BLaER1 (cell line): ENCODE data around the gene OGFR.
"Not testable (repeated sequence)": the region's sequence is repeated elsewhere in the genome, so short reads cannot be mapped to it uniquely, and the experiment has no call there.

ENCODE experiments used
- H3K27ac ChIP-seq: shearing (Covaris generic); formaldehyde crosslinking; 2 replicates; pipeline ENCODE4 v1.8.1; 2022
- H3K27me3 ChIP-seq: shearing (Covaris generic); formaldehyde crosslinking; 2 replicates; pipeline ENCODE4 v1.8.1; 2022
- H3K36me3 ChIP-seq: shearing (Covaris generic); formaldehyde crosslinking; 2 replicates; pipeline ENCODE4 v1.8.1; 2022
- H3K4me1 ChIP-seq: shearing (Covaris generic); formaldehyde crosslinking; 2 replicates; pipeline ENCODE4 v1.8.1; 2022
- H3K4me2 ChIP-seq: shearing (Covaris generic); formaldehyde crosslinking; 2 replicates; pipeline ENCODE4 v1.8.1; 2022
- H3K4me3 ChIP-seq: shearing (Covaris generic); formaldehyde crosslinking; 2 replicates; pipeline ENCODE4 v1.8.1; 2022
- H3K9ac ChIP-seq: shearing (Covaris generic); formaldehyde crosslinking; 2 replicates; pipeline ENCODE4 v1.8.1; 2022
- H3K9me3 ChIP-seq: shearing (Covaris generic); formaldehyde crosslinking; 2 replicates; pipeline ENCODE4 v1.8.1; 2022
- H4K20me1 ChIP-seq: shearing (Covaris generic); formaldehyde crosslinking; 2 replicates; pipeline ENCODE4 v1.8.1; 2022
- Cebpa-rat ChIP-seq: shearing (Covaris generic); IDR thresholded peaks from 2 replicates; pipeline ENCODE4 v1.8.1; 2022

Gene OGFR

GRCh38 chr20:62852841-62853240 is 48.2 kb downstream of the OGFR start:
- Histone ChIP-seq H3K36me3 (peaks cover 95% of the 10 kb centered on the region), H4K20me1 (peaks cover 91% of the 10 kb centered on the region), H3K27ac (no peak overlapping the region), H3K9ac (no peak overlapping the region), H3K4me2 (no peak overlapping the region), H3K4me3 (no peak overlapping the region), H3K9me3 (no peaks in the 10 kb centered on the region), H3K4me1 (peaks cover 48% of the 10 kb centered on the region), H3K27me3 (no peaks in the 10 kb centered on the region)
- TF ChIP-seq Cebpa-rat, result no peak

GRCh38 chr20:62853304-62853703 is 48.7 kb downstream of the OGFR start:
- not testable (repeated sequence) for H3K27me3 ChIP-seq, H3K27ac ChIP-seq, H3K9ac ChIP-seq, H3K4me2 ChIP-seq, H3K9me3 ChIP-seq, H3K4me3 ChIP-seq
- H4K20me1 ChIP-seq, result peaks cover 91% of the 10 kb centered on the region
- H3K4me1 ChIP-seq, result peaks cover 48% of the 10 kb centered on the region
- H3K36me3 ChIP-seq, result peaks cover 94% of the 10 kb centered on the region

- H3K9ac ChIP-seq, result no peak overlapping the region
- no peak overlapping the region for H3K4me2 ChIP-seq
- H3K9me3 ChIP-seq, result no peaks in the 10 kb centered on the region
- H3K36me3 ChIP-seq, result peaks cover 87% of the 10 kb centered on the region
- H4K20me1 ChIP-seq, result peaks cover 91% of the 10 kb centered on the region
- H3K4me1 ChIP-seq, result peaks cover 55% of the 10 kb centered on the region
- no peaks in the 10 kb centered on the region for H3K27me3 ChIP-seq
- H3K4me3 ChIP-seq, result no peak overlapping the region
- no peak overlapping the region for H3K27ac ChIP-seq
- TF ChIP-seq Cebpa-rat, result no peak
Observed at GRCh38 chr20:62854121-62854520, 49.5 kb downstream of the OGFR start.

- no peak for TF ChIP-seq Cebpa-rat
- no peaks in the 10 kb centered on the region for H3K9me3 ChIP-seq
- H3K4me2 ChIP-seq, result 0 out of 2 replicates have a peak overlapping the region, but pooled peaks have one; percentile 7
- H3K9ac ChIP-seq, result no peak overlapping the region
- H3K27ac ChIP-seq, result peak overlapping the region; percentile 35; the same call in 1 of the 2 replicates
- H3K4me1 ChIP-seq, result peaks cover 65% of the 10 kb centered on the region
- H3K27me3 ChIP-seq, result peaks cover 6% of the 10 kb centered on the region
- H3K36me3 ChIP-seq, result peaks cover 77% of the 10 kb centered on the region
- H3K4me3 ChIP-seq, result no peak overlapping the region
- H4K20me1 ChIP-seq, result peaks cover 91% of the 10 kb centered on the region
Observed at GRCh38 chr20:62855120-62855519, 50.5 kb downstream of the OGFR start.

- no peak for TF ChIP-seq Cebpa-rat
- peaks cover 82% of the 10 kb centered on the region for H4K20me1 ChIP-seq
- peak overlapping the region; percentile 95 for H3K27ac ChIP-seq
- no peak overlapping the region for H3K4me3 ChIP-seq
- H3K9me3 ChIP-seq, result no peaks in the 10 kb centered on the region
- peaks cover 17% of the 10 kb centered on the region for H3K27me3 ChIP-seq
- H3K4me2 ChIP-seq, result peak overlapping the region; percentile 99
- peaks cover 59% of the 10 kb centered on the region for H3K36me3 ChIP-seq
- 0 out of 2 replicates have a peak overlapping the region, but pooled peaks have one; percentile 22 for H3K9ac ChIP-seq
- H3K4me1 ChIP-seq, result peaks cover 67% of the 10 kb centered on the region
Observed at GRCh38 chr20:62856931-62857619, 52.4 kb downstream of the OGFR start.

- H3K9me3 ChIP-seq, result no peaks in the 10 kb centered on the region
- H3K4me2 ChIP-seq, result peak overlapping the region; percentile 99
- peaks cover 73% of the 10 kb centered on the region for H4K20me1 ChIP-seq
- peak overlapping the region; percentile 91 for H3K4me3 ChIP-seq
- peak overlapping the region; percentile 95 for H3K27ac ChIP-seq
- H3K4me1 ChIP-seq, result peaks cover 70% of the 10 kb centered on the region
- peaks cover 17% of the 10 kb centered on the region for H3K27me3 ChIP-seq
- peak overlapping the region; percentile 11; the same call in 1 of the 2 replicates for H3K9ac ChIP-seq
- H3K36me3 ChIP-seq, result peaks cover 48% of the 10 kb centered on the region
- TF ChIP-seq Cebpa-rat, result no peak
Observed at GRCh38 chr20:62858058-62858830, 53.6 kb downstream of the OGFR start.

- H4K20me1 ChIP-seq, result peaks cover 61% of the 10 kb centered on the region
- H3K9ac ChIP-seq, result peak overlapping the region; percentile 94
- H3K4me1 ChIP-seq, result peaks cover 65% of the 10 kb centered on the region
- peak overlapping the region; percentile 95 for H3K27ac ChIP-seq
- peaks cover 17% of the 10 kb centered on the region for H3K27me3 ChIP-seq
- no peaks in the 10 kb centered on the region for H3K9me3 ChIP-seq
- no peak for TF ChIP-seq Cebpa-rat
- peaks cover 34% of the 10 kb centered on the region for H3K36me3 ChIP-seq
- peak overlapping the region; percentile 91 for H3K4me3 ChIP-seq
- peak overlapping the region; percentile 99 for H3K4me2 ChIP-seq
Observed at GRCh38 chr20:62859721-62860120, 55.1 kb downstream of the OGFR start.

GRCh38 chr20:62860391-62860923 is 55.8 kb downstream of the OGFR start:
- Histone ChIP-seq H3K9ac (peak overlapping the region; percentile 94), H3K27ac (peak overlapping the region; percentile 95), H3K4me1 (peaks cover 58% of the 10 kb centered on the region)

GRCh38 chr20:62860924-62861691 is 56.5 kb downstream of the OGFR start:
- Histone ChIP-seq H3K9me3 (no peaks in the 10 kb centered on the region), H3K27me3 (peaks cover 17% of the 10 kb centered on the region), H4K20me1 (peaks cover 48% of the 10 kb centered on the region), H3K4me1 (peaks cover 58% of the 10 kb centered on the region), H3K4me2 (peak overlapping the region; percentile 99), H3K27ac (peak overlapping the region; percentile 95), H3K36me3 (peaks cover 20% of the 10 kb centered on the region), H3K4me3 (peak overlapping the region; percentile 91), H3K9ac (peak overlapping the region; percentile 94)
- TF ChIP-seq Cebpa-rat, result no peak

More at GRCh38 chr20:62860391-62860923, 55.8 kb downstream of the OGFR start:
- peaks cover 26% of the 10 kb centered on the region for H3K36me3 ChIP-seq
- H3K4me3 ChIP-seq, result peak overlapping the region; percentile 91
- H4K20me1 ChIP-seq, result peaks cover 54% of the 10 kb centered on the region
- no peak for TF ChIP-seq Cebpa-rat
- peak overlapping the region; percentile 99 for H3K4me2 ChIP-seq
- H3K9me3 ChIP-seq, result no peaks in the 10 kb centered on the region
- H3K27me3 ChIP-seq, result peaks cover 17% of the 10 kb centered on the region
